ENCODE measurements around the gene VTCN1. TPM values are rescaled to one million over a fixed set of nuclear protein-coding genes. Genes with fewer than 3 reads are reported as not detected.
"Not testable (repeated sequence)": the region's sequence is repeated elsewhere in the genome, so short reads cannot be mapped to it uniquely, and the experiment has no call there.

Gene VTCN1
- total RNA-seq, 1 donor from 2014 or later: not detected

DNA sequence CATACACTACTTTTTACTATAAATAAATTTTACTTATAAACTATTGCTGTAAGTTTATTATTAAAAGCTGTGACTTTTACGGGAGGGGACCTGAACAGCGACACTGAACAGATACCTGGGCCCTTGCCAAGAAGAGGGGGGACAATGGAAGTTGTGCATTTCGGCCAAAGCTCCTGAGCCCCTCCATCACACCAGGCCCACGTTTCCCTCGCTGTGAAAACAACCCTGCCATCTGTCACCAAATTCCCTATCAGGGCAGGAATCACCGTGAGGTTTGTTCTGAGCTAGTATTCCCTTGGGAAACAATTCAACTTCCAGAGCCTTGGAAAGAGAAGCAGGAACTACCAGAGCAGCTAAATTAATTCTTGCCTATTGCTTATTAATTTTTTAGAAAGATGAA, 37.0 kb downstream of the VTCN1 start:
- Mint-ChIP-seq H3K4me3 (ENCODE audit: low read depth) (no peak overlapping the region), H3K27ac (no peak overlapping the region), H3K9me3 (no peaks in the 10 kb centered on the region), H3K4me1 (ENCODE audit: low read depth) (no peaks in the 10 kb centered on the region), H3K27me3 (ENCODE audit: low read depth) (no peaks in the 10 kb centered on the region), H3K36me3 (ENCODE audit: low read depth) (no peaks in the 10 kb centered on the region)
- no peak for DNase-seq (ENCODE audit: low spot score)
- intact Hi-C loops (cut with micrococcal nuclease): no loop called here

- H3K27ac Mint-ChIP-seq: no peak overlapping the region
- H3K9me3 Mint-ChIP-seq: no peaks in the 10 kb centered on the region
- H3K4me1 Mint-ChIP-seq (ENCODE audit: low read depth): no peaks in the 10 kb centered on the region
- no peaks in the 10 kb centered on the region for H3K27me3 Mint-ChIP-seq (ENCODE audit: low read depth)
- H3K36me3 Mint-ChIP-seq (ENCODE audit: low read depth): no peaks in the 10 kb centered on the region
- intact Hi-C loops (cut with micrococcal nuclease): no loop called here
- DNase-seq (ENCODE audit: low spot score): no peak
- no peak overlapping the region for H3K4me3 Mint-ChIP-seq (ENCODE audit: low read depth)
Measured at GRCh38 chr1:117173006-117173405, 37.7 kb downstream of the VTCN1 start.

- no peak for DNase-seq (ENCODE audit: low spot score)
- Mint-ChIP-seq H3K4me3 (ENCODE audit: low read depth) (no peak overlapping the region), H3K36me3 (ENCODE audit: low read depth) (no peaks in the 10 kb centered on the region), H3K27ac (no peak overlapping the region), H3K9me3 (no peaks in the 10 kb centered on the region), H3K27me3 (ENCODE audit: low read depth) (no peaks in the 10 kb centered on the region), H3K4me1 (ENCODE audit: low read depth) (no peaks in the 10 kb centered on the region)
- intact Hi-C loops (cut with micrococcal nuclease): no loop called here
Measured at GRCh38 chr1:117171900-117172511, 38.7 kb downstream of the VTCN1 start.

DNA sequence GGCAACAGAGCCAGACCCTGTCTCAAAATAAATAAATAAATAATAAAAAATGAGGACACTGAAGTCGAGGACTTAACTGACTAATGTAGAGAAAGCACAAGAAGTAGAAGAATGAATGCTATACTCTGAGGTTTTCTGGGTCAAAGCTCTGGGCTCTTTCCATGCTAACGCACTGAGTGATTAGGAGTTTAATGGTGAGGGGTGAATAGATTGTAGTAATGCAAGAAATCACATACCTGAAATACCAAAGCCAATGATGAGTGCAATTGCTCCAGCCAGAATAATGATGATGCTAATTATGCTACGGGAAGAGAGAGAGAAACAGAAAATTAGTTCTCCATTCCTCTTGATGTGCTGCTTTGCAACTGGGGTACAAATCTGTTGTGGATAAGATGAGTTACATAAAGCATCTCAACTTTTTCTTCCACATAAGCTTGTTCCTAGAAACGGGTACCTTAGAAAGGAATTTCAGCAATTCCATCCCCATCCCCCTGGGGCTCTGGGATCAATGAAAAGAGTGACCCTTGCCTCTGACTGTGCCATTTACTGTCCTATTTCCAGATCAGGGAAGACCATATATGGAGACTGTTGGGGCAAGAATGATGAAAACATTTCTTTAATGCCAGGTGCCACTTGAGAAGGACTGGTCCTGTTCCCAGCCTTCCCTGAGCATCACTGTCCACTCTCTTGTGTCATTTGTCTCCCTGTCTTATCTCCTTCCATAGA, 40.7 kb downstream of the VTCN1 start:
- H3K9me3 Mint-ChIP-seq: no peaks in the 10 kb centered on the region
- H3K4me3 Mint-ChIP-seq (ENCODE audit: low read depth): no peak overlapping the region
- no peaks in the 10 kb centered on the region for H3K27me3 Mint-ChIP-seq (ENCODE audit: low read depth)
- DNase-seq (ENCODE audit: low spot score): no peak
- H3K36me3 Mint-ChIP-seq (ENCODE audit: low read depth): no peaks in the 10 kb centered on the region
- H3K27ac Mint-ChIP-seq: no peak overlapping the region
- no peaks in the 10 kb centered on the region for H3K4me1 Mint-ChIP-seq (ENCODE audit: low read depth)
- intact Hi-C loops (cut with micrococcal nuclease): no loop called here

- Mint-ChIP-seq H3K9me3 (no peaks in the 10 kb centered on the region), H3K4me3 (ENCODE audit: low read depth) (no peak overlapping the region), H3K27ac (no peak overlapping the region), H3K36me3 (ENCODE audit: low read depth) (no peaks in the 10 kb centered on the region), H3K4me1 (ENCODE audit: low read depth) (no peaks in the 10 kb centered on the region), H3K27me3 (ENCODE audit: low read depth) (peaks cover 2% of the 10 kb centered on the region)
- intact Hi-C loops (cut with micrococcal nuclease): no loop called here
- DNase-seq (ENCODE audit: low spot score): no peak
Measured at GRCh38 chr1:117167402-117167801, 43.3 kb downstream of the VTCN1 start.

- Mint-ChIP-seq H3K27ac (no peak overlapping the region), H3K4me3 (ENCODE audit: low read depth) (no peak overlapping the region), H3K27me3 (ENCODE audit: low read depth) (peaks cover 6% of the 10 kb centered on the region), H3K9me3 (no peaks in the 10 kb centered on the region), H3K4me1 (ENCODE audit: low read depth) (no peaks in the 10 kb centered on the region), H3K36me3 (ENCODE audit: low read depth) (no peaks in the 10 kb centered on the region)
- DNase-seq (ENCODE audit: low spot score): no peak
- intact Hi-C loops (cut with micrococcal nuclease): no loop called here
Measured at GRCh38 chr1:117166076-117166475, 44.7 kb downstream of the VTCN1 start.

DNA sequence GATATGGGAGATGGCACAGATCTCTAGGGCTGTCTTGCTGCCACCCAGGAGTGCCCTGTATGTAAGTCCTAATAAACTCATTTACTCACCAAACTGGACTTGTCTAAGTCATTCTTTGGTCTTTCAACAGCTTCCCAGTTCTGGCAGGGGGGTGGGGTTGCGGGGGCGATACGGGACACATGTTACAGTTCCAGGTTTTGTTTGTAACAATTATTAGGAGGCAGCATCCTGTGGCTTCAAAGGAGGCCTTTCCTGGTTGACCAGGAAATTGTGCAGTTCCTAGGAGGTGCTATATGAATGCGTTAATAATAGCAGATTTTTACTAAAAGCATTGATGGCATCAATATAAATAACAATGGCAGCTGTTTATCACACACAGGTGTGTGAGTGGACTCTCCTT, 46.5 kb downstream of the VTCN1 start:
- no peaks in the 10 kb centered on the region for H3K9me3 Mint-ChIP-seq
- no peaks in the 10 kb centered on the region for H3K4me1 Mint-ChIP-seq (ENCODE audit: low read depth)
- intact Hi-C loops (cut with micrococcal nuclease): no loop called here
- H3K4me3 Mint-ChIP-seq (ENCODE audit: low read depth): no peak overlapping the region
- H3K27ac Mint-ChIP-seq: no peak overlapping the region
- no peak for DNase-seq (ENCODE audit: low spot score)
- H3K27me3 Mint-ChIP-seq (ENCODE audit: low read depth): peaks cover 13% of the 10 kb centered on the region
- H3K36me3 Mint-ChIP-seq (ENCODE audit: low read depth): no peaks in the 10 kb centered on the region

- Mint-ChIP-seq H3K27ac (no peak overlapping the region), H3K4me3 (ENCODE audit: low read depth) (no peak overlapping the region), H3K9me3 (no peaks in the 10 kb centered on the region), H3K27me3 (ENCODE audit: low read depth) (peaks cover 13% of the 10 kb centered on the region), H3K4me1 (ENCODE audit: low read depth) (no peaks in the 10 kb centered on the region), H3K36me3 (ENCODE audit: low read depth) (no peaks in the 10 kb centered on the region)
- intact Hi-C loops (cut with micrococcal nuclease): no loop called here
- no peak for DNase-seq (ENCODE audit: low spot score)
Measured at GRCh38 chr1:117162816-117163215, 47.9 kb downstream of the VTCN1 start.

DNA sequence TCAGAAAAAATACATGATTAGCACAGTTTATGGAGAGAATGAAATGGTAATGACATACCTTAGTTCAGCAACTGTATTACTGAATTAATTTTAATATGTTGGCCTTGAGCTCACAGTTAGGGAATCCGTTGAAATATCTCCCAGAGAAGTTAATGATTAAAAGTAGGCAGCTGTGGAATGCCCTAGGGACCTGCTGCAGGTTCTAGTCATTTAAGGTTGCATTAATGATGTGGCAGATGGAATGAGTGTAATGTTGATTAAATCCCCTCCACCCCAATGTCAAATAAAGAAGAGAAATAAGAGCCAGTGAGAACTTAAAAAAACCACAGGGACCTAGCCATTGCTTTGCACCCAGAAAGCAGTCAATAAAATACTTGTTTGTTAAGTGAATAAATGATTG, 48.8 kb downstream of the VTCN1 start:
- Mint-ChIP-seq H3K36me3 (ENCODE audit: low read depth) (no peaks in the 10 kb centered on the region), H3K27me3 (ENCODE audit: low read depth) (peaks cover 13% of the 10 kb centered on the region), H3K4me3 (ENCODE audit: low read depth) (no peak overlapping the region), H3K9me3 (no peaks in the 10 kb centered on the region), H3K4me1 (ENCODE audit: low read depth) (no peaks in the 10 kb centered on the region), H3K27ac (no peak overlapping the region)
- DNase-seq (ENCODE audit: low spot score): no peak
- intact Hi-C loops (cut with micrococcal nuclease): no loop called here

DNA sequence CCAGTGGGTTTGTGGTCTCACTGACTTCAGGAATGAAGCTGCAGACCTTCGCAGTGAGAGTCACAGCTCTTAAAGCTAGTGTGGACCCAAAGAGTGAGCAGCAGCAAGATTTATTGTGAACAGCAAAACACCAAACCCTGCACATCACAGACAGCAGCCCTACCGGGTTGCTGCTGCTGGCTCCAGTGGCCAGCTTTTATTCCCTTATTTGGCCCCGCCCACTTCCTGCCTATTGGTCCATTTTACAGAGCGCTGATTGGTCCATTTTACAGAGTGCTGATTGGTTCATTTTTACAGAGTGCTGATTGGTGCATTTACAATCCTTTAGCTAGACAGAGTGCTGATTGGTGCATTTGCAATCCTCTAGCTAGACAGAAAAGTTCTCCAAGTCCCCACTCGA, 59.4 kb downstream of the VTCN1 start:
- DNase-seq (ENCODE audit: low spot score); intact Hi-C loops (cut with micrococcal nuclease); H3K4me1 Mint-ChIP-seq (ENCODE audit: low read depth); H3K27ac Mint-ChIP-seq; H3K36me3 Mint-ChIP-seq (ENCODE audit: low read depth); H3K9me3 Mint-ChIP-seq; H3K4me3 Mint-ChIP-seq (ENCODE audit: low read depth): not testable (repeated sequence)
- H3K27me3 Mint-ChIP-seq (ENCODE audit: low read depth): peaks cover 13% of the 10 kb centered on the region

GRCh38 chr1:117150316-117150715, 60.4 kb downstream of the VTCN1 start:
- peaks cover 16% of the 10 kb centered on the region for H3K27me3 Mint-ChIP-seq (ENCODE audit: low read depth)
- H3K9me3 Mint-ChIP-seq: peaks cover 6% of the 10 kb centered on the region
- no peaks in the 10 kb centered on the region for H3K36me3 Mint-ChIP-seq (ENCODE audit: low read depth)
- intact Hi-C loops (cut with micrococcal nuclease): no loop called here
- no peak overlapping the region for H3K4me3 Mint-ChIP-seq (ENCODE audit: low read depth)
- DNase-seq (ENCODE audit: low spot score): no peak
- no peak overlapping the region for H3K27ac Mint-ChIP-seq
- no peaks in the 10 kb centered on the region for H3K4me1 Mint-ChIP-seq (ENCODE audit: low read depth)

DNA sequence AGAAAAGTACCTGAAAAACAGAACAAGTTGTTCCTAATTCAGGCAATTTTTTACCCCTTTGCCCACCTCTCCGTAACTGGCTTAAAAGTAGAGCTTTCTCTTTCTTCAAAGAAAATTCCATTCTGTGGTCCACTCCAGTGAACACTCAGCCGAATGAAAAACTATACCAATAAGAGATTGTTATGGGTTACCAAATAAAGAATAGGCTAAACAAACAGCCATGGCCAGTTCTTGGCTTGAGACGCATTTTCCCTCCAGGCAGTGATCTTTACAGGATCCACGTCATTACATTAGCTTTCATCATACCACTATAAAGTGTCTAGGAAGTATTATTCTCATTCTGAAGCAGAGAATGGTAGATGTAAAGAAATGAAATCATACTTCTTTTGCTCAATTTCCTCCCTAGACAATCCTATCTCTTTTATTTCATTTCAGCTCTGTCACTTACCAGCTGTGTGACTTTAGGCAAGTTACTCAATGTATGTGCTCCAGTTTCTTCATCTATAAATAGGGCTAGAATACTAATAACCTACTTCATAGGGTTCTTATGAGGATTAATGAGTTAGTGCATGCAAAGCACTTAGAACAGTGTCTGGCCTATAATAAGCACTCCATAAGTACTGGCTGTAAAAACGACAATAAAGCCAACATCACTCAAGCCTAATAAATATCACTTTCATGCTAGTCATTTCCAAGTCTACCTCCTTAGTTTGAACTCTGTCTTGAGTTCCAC, 62.7 kb downstream of the VTCN1 start:
- peaks cover 16% of the 10 kb centered on the region for H3K27me3 Mint-ChIP-seq (ENCODE audit: low read depth)
- H3K27ac Mint-ChIP-seq: no peak overlapping the region
- intact Hi-C loops (cut with micrococcal nuclease): no loop called here
- H3K36me3 Mint-ChIP-seq (ENCODE audit: low read depth): no peaks in the 10 kb centered on the region
- H3K9me3 Mint-ChIP-seq: peaks cover 6% of the 10 kb centered on the region
- H3K4me1 Mint-ChIP-seq (ENCODE audit: low read depth): no peaks in the 10 kb centered on the region
- no peak for DNase-seq (ENCODE audit: low spot score)
- no peak overlapping the region for H3K4me3 Mint-ChIP-seq (ENCODE audit: low read depth)

DNA sequence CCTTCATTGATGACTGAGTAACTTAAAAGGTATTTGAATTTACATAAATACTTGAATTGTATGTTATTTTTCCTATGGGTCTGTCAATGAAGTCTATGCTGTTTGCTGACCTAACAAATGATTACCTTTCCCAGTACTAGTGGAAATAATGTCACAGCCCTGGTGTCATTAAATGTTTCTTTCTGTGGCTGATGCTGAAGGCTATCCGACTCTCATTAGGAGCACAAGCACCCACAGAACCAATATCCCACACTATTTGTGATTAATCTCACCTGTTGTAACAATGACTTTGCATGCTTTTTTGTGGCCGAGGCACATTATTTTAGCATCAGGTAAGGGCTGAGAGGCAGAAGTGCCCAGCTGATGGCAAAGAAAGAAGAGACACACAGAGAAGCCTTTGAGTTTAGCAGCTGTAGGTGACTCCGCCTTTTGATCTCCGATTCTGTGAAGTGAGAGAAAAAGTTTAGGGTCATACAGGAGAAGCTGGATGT, 63.3 kb downstream of the VTCN1 start:
- H3K4me1 Mint-ChIP-seq (ENCODE audit: low read depth): no peaks in the 10 kb centered on the region
- H3K4me3 Mint-ChIP-seq (ENCODE audit: low read depth): no peak overlapping the region
- H3K27me3 Mint-ChIP-seq (ENCODE audit: low read depth): peaks cover 16% of the 10 kb centered on the region
- intact Hi-C loops (cut with micrococcal nuclease): no loop called here
- H3K9me3 Mint-ChIP-seq: peaks cover 6% of the 10 kb centered on the region
- no peak overlapping the region for H3K27ac Mint-ChIP-seq
- no peaks in the 10 kb centered on the region for H3K36me3 Mint-ChIP-seq (ENCODE audit: low read depth)
- DNase-seq (ENCODE audit: low spot score): no peak

Measured in activated T-helper 2 cell treated with anti-CD3 and anti-CD28 coated beads, Interferon-gamma antibody, Interleukin-2, Interleukin-4, amounts not matched to agents 10 μg/mL and 5 μg/mL and 100 μg/mL, durations not matched to agents 14 hours and 24 hours and 36 hours (primary cell).